Endothelial cell of umbilical vein (primary cell): ENCODE data around the gene HBQ1.

ENCODE experiments used
- CTCF ChIP-seq, 2 donors: IDR thresholded peaks; 1 replicate in 1 of 2; 2 replicates in 1 of 2; pipeline ENCODE4 v1.5.1; 2011; ENCODE audit warnings: low read length in 2 of 2, mild to moderate bottlenecking in 2 of 2, moderate library complexity in 2 of 2, control low read depth in 1 of 2, inconsistent platforms in 1 of 2, low read depth in 1 of 2; ENCODE audit not compliant: insufficient read depth in 1 of 2; ENCODE audit errors: extremely low read depth in 1 of 2
- EZH2 ChIP-seq: IDR thresholded peaks from 2 replicates; pipeline ENCODE4 v1.6.1; 2012; ENCODE audit warnings: borderline replicate concordance, low read depth, mild to moderate bottlenecking, moderate library complexity, low read length, inconsistent platforms; ENCODE audit not compliant: severe bottlenecking
- GATA2 ChIP-seq: IDR thresholded peaks from 2 replicates; pipeline ENCODE4 v1.7.0; 2011; ENCODE audit warnings: low read depth, mild to moderate bottlenecking, moderate library complexity, mixed read lengths, low read length; ENCODE audit not compliant: insufficient read length, insufficient read depth
- MAX ChIP-seq: IDR thresholded peaks from 2 replicates; pipeline ENCODE4 v1.6.1; 2011; ENCODE audit not compliant: insufficient read depth, insufficient read length
- MYC ChIP-seq: IDR thresholded peaks from one replicate; pipeline ENCODE4 v1.6.1; 2011; ENCODE audit warnings: mild to moderate bottlenecking, low read depth, low read length
- POLR2A ChIP-seq: IDR thresholded peaks from 2 replicates; pipeline ENCODE4 v1.6.1; 2012; ENCODE audit warnings: low read depth, mild to moderate bottlenecking, control low read depth, low read length
- POLR2AphosphoS5 ChIP-seq: IDR thresholded peaks from 2 replicates; pipeline ENCODE4 v1.6.1; 2012; ENCODE audit warnings: low read depth, mild to moderate bottlenecking, control low read depth, low read length, moderate library complexity; ENCODE audit not compliant: insufficient read depth

- TF ChIP-seq CTCF (IDR thresholded peaks at IDR 0.05; ENCODE audit: extremely low read depth in 1 of 2, insufficient read depth in 1 of 2, low read depth in 1 of 2, low read length in 2 of 2) (no peak), POLR2A (no peak), EZH2 (peak; percentile 60), GATA2 (no peak), MAX (no peak), POLR2AphosphoS5 (no peak), MYC (no peak)
These were observed 2.9 kb upstream of the HBQ1 start for GRCh38 chr16:177394-177822.
